Bronchial epithelial cell (primary cell): ENCODE data around the gene A2ML1. TPM values are rescaled to one million over a fixed set of nuclear protein-coding genes. Genes with fewer than 3 reads are reported as not detected.
"Not testable (repeated sequence)": the region's sequence is repeated elsewhere in the genome, so short reads cannot be mapped to it uniquely, and the experiment has no call there.

Experiments used
- DNase-seq: peaks from one replicate; pipeline ENCODE4 v3.0.0-alpha.2; 2010; ENCODE audit warnings: low read depth
- FAIRE-seq: peaks from 2 replicates; lab custom pipeline; 2011; peaks lifted over from hg19 to GRCh38; lab: Jason Lieb, UNC
- H3K27me3 ChIP-seq: 2 replicates; pipeline ENCODE4 v1.5.1; 2011; ENCODE audit warnings: low read length; ENCODE audit not compliant: control insufficient read depth, insufficient read depth
- H3K36me3 ChIP-seq: 2 replicates; pipeline ENCODE4 v1.5.1; 2011; ENCODE audit warnings: low read length; ENCODE audit not compliant: control insufficient read depth, insufficient read depth
- H3K4me3 ChIP-seq: 2 replicates; pipeline ENCODE4 v1.5.1; 2011; ENCODE audit warnings: mild to moderate bottlenecking, low read depth, low read length, control low read depth
- total RNA-seq: library from RNA; depleted of rRNA; stranded (reverse); fragments of >200 nt; gene quantifications from 2 replicates; pipeline ENCODE4 v1.2.1, GENCODE V29; 2014
- TF ChIP-seq, protein P1 (sequence below): IDR thresholded peaks from 2 replicates; pipeline ENCODE4 v1.5.1; 2011; ENCODE audit warnings: mild to moderate bottlenecking, moderate library complexity, low read length, control low read depth, inconsistent platforms; ENCODE audit not compliant: insufficient read depth, severe bottlenecking

The A2ML1 gene
- total RNA-seq, 1 donor from 2014 or later = 61.9 TPM

DNA sequence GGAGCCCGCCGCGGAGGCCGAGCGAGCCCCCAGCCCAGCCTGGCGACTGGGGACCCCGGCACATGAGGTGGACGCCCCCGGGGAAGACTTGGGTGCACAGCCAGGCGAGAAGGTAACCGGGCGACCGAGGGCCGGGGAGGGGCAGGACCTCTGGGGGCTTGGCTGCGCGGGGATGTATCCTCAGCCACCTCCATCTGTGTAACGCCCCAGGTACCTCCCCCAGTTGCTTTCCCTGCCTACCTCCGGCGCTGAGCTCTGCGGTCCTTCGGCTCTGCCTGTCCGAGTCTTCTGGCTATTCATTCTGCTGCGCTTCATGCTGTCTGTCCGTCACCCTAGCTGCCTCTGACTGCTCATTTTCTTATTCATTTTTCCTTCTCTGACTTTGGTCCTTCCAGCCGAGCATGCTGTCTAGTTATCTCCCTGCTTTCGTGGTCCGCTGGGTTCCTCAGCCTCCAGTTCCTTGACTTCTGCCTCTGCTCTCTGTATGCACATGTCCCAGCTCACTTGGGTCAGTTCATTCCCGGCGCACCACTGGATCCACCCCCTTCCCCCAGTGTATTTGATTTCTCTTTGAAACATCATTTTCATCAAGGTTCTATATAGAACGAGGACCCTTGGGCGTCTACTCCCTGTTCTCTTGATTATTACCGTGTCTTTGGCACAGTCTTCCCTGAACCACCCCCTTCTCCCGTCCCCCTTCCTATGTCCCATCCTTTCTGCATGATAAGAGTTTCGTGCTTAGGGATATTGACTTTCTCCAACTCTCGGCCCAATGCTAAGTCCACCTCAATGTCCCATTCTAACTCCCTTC lies 92.5 kb downstream of the A2ML1 start:
- DNase-seq = peak; percentile 53
- FAIRE-seq = no peak
- peak overlapping the region; percentile 39 for H3K4me3 ChIP-seq

DNA sequence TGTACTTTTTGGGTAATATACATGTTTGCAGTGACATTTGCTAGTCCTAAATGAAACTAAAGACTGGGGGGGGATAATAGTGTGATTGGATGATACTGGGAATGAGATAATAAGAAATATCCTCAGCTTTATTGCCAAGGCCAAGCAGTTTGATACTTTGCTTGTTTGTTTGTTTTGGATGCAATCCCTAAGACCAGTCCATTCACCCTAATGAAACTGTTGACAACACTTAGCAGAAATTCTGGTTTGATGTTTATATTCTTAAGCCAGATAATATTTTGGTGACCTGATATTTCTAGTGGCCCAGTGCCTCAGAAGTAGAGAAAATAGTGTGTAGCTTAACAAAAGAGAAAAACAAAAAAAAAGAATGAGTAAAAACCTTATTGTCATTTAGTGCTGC lies 93.7 kb downstream of the A2ML1 start:
- FAIRE-seq (no peak), DNase-seq (no peak)
- Histone ChIP-seq H3K36me3 (no peaks in the 10 kb centered on the region), H3K27me3 (no peaks in the 10 kb centered on the region), H3K4me3 (no peak overlapping the region)
- TF ChIP-seq, protein P1, sequence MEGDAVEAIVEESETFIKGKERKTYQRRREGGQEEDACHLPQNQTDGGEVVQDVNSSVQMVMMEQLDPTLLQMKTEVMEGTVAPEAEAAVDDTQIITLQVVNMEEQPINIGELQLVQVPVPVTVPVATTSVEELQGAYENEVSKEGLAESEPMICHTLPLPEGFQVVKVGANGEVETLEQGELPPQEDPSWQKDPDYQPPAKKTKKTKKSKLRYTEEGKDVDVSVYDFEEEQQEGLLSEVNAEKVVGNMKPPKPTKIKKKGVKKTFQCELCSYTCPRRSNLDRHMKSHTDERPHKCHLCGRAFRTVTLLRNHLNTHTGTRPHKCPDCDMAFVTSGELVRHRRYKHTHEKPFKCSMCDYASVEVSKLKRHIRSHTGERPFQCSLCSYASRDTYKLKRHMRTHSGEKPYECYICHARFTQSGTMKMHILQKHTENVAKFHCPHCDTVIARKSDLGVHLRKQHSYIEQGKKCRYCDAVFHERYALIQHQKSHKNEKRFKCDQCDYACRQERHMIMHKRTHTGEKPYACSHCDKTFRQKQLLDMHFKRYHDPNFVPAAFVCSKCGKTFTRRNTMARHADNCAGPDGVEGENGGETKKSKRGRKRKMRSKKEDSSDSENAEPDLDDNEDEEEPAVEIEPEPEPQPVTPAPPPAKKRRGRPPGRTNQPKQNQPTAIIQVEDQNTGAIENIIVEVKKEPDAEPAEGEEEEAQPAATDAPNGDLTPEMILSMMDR = no peak

More for the DNA sequence above, 92.5 kb downstream of the A2ML1 start:
- TF ChIP-seq, protein P1 = no peak
- no peaks in the 10 kb centered on the region for H3K36me3 ChIP-seq
- no peaks in the 10 kb centered on the region for H3K27me3 ChIP-seq

DNA sequence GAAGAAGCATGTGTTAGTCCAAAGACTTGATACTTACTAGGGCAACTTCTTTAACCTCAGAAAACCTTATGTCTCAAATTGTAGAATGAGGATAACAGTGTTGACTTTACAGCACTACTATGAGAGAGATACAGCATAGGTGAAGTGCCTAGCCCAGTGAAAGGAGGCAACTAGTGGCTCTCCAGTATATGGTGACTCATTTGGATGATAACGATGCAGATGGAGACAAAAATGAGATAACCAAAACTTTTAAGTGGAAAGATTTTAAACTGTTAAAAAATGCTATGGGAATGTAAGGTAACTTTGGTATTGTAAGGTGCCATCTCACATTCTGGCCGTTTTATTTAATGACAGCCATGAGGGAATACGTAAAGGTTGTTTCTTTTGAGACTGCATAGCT lies 94.6 kb downstream of the A2ML1 start:
- no peaks in the 10 kb centered on the region for H3K36me3 ChIP-seq
- H3K27me3 ChIP-seq = no peaks in the 10 kb centered on the region
- no peak for FAIRE-seq
- TF ChIP-seq, protein P1 = no peak
- no peak overlapping the region for H3K4me3 ChIP-seq
- DNase-seq = no peak

DNA sequence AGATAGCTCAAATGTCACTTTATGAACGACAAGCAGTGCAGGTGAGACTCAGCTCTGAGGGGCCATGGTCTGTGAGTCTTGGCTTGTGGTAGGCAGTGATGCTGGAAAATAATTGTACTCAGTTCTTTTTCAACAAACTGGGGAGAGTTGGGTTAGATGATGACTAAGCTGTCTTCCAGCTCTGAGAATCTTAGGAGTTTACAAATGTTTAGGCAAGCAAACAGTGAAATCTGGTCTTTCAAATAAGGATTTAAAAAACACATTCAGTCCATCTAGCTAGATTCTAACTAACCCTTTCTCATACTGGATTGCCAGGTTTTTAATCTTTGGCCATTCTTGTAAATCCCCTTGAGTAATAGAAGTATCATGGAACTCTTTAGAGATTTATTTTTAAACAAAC lies 95.3 kb downstream of the A2ML1 start:
- DNase-seq (no peak), FAIRE-seq (no peak)
- H3K36me3 ChIP-seq = no peaks in the 10 kb centered on the region
- no peaks in the 10 kb centered on the region for H3K27me3 ChIP-seq
- TF ChIP-seq, protein P1 = no peak
- H3K4me3 ChIP-seq = no peak overlapping the region

DNA sequence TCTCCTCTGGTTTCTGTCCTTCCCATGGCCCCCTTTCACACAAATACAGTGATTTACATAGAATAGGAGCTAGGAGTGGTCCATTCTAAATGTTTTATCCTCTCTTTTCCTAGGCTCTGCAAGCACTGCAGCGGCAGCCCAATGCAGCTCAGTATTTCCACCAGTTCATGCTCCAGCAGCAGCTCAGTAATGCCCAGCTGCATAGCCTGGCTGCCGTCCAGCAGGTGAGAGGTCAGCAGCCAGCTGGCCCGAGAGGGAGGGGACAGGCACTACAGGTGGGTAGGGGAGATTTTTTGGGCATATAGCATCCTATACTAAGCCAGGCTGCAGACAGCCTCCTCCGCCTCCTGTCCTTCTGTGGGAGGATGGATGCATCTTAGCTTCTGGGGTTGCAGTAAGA lies 97.2 kb downstream of the A2ML1 start:
- DNase-seq, FAIRE-seq, H3K36me3 ChIP-seq, H3K27me3 ChIP-seq, H3K4me3 ChIP-seq: not testable (repeated sequence)

DNA sequence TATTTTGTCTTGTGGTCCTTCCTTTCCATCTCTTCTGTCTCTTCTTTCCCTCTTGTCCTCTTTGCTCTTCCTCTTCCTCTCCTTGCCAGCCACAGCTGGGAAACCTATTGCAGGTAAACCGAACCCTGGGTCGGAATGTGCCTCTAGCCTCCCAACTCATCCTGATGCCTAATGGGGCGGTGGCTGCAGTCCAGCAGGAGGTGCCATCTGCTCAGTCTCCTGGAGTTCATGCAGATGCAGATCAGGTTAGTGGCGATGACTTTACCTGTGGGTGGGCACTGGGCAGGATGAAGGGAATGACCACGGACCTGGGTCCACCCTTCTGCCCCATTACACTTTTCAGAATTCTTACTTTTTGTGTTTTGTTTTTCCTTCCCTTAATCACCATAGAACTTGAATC lies 100.1 kb downstream of the A2ML1 start:
- TF ChIP-seq, protein P1 = no peak
- FAIRE-seq (peak; percentile 68), DNase-seq (no peak)
- no peaks in the 10 kb centered on the region for H3K36me3 ChIP-seq
- no peak overlapping the region for H3K4me3 ChIP-seq
- no peaks in the 10 kb centered on the region for H3K27me3 ChIP-seq

Other genes starting within 250 kb of the A2ML1 start
- gene AICDA, start 209.8 kb upstream of the A2ML1 start, total RNA-seq = not detected in 2 replicates
- 6.6 and 9.0 TPM in 2 replicates for gene MFAP5, start 159.8 kb upstream of the A2ML1 start, total RNA-seq
- gene RIMKLB, start 124.6 kb upstream of the A2ML1 start, total RNA-seq = 36.7 and 42.6 TPM in 2 replicates
- 3.7 and 4.2 TPM in 2 replicates for gene PHC1, start 91.9 kb downstream of the A2ML1 start, total RNA-seq
- 259 and 478 TPM in 2 replicates for gene M6PR, start 127.0 kb downstream of the A2ML1 start, total RNA-seq
- gene KLRG1, start 166.9 kb downstream of the A2ML1 start, total RNA-seq = under 0.01 TPM in 1 of 2 replicates, not detected in the other